NCI-H2171 treated with DMSO at 0.1 percent for 48 hours (cell line): ENCODE results near the gene OCLN.
"Not testable (repeated sequence)": the region's sequence is repeated elsewhere in the genome, so short reads cannot be mapped to it uniquely, and the experiment has no call there.

ENCODE experiments used
- DNase-seq: peaks from one replicate; lab custom pipeline; 2025; lab: John Stamatoyannopoulos, UW

The OCLN gene

GRCh38 chr5:69491838-69492390 is 676 bp upstream of the OCLN start:
- DNase-seq, result no peak

GRCh38 chr5:69492923-69493395 is 369 bp downstream of the OCLN start:
- peak; percentile 15 for DNase-seq

GRCh38 chr5:69493396-69494133 is 975 bp downstream of the OCLN start:
- DNase-seq, result no peak

GRCh38 chr5:69494452-69494851 is 1.9 kb downstream of the OCLN start:
- no peak for DNase-seq

- DNase-seq, result no peak
These were observed 4.5 kb downstream of the OCLN start for GRCh38 chr5:69497006-69497520.

GRCh38 chr5:69498384-69498783 is 5.8 kb downstream of the OCLN start:
- no peak for DNase-seq

GRCh38 chr5:69502367-69502766 is 9.8 kb downstream of the OCLN start:
- DNase-seq, result no peak

GRCh38 chr5:69502767-69503488 is 10.3 kb downstream of the OCLN start:
- no peak for DNase-seq

GRCh38 chr5:69504036-69504435 is 11.4 kb downstream of the OCLN start:
- DNase-seq, result no peak

GRCh38 chr5:69505306-69505705 is 12.7 kb downstream of the OCLN start:
- no peak for DNase-seq

GRCh38 chr5:69509212-69509611 is 16.6 kb downstream of the OCLN start:
- DNase-seq, result no peak

GRCh38 chr5:69510694-69511093 is 18.1 kb downstream of the OCLN start:
- no peak for DNase-seq

- DNase-seq, result no peak
These were observed 20.2 kb downstream of the OCLN start for GRCh38 chr5:69512740-69513260.

- not testable (repeated sequence) for DNase-seq
These were observed 23.0 kb downstream of the OCLN start for GRCh38 chr5:69515570-69515969.

- no peak for DNase-seq
These were observed 24.2 kb downstream of the OCLN start for GRCh38 chr5:69516769-69517168.

- DNase-seq, result peak; percentile 2
These were observed 25.2 kb downstream of the OCLN start for GRCh38 chr5:69517763-69518212.

- DNase-seq, result no peak
These were observed 26.7 kb downstream of the OCLN start for GRCh38 chr5:69519285-69519684.

- no peak for DNase-seq
These were observed 29.4 kb downstream of the OCLN start for GRCh38 chr5:69522035-69522434.

- DNase-seq, result no peak
These were observed 32.9 kb downstream of the OCLN start for GRCh38 chr5:69525490-69525889.

- DNase-seq, result no peak
These were observed 34.1 kb downstream of the OCLN start for GRCh38 chr5:69526660-69527059.

GRCh38 chr5:69527128-69527770 is 34.7 kb downstream of the OCLN start:
- no peak for DNase-seq

GRCh38 chr5:69528035-69528434 is 35.4 kb downstream of the OCLN start:
- no peak for DNase-seq
